Measurements from ENCODE around the gene HECTD1.

DNA sequence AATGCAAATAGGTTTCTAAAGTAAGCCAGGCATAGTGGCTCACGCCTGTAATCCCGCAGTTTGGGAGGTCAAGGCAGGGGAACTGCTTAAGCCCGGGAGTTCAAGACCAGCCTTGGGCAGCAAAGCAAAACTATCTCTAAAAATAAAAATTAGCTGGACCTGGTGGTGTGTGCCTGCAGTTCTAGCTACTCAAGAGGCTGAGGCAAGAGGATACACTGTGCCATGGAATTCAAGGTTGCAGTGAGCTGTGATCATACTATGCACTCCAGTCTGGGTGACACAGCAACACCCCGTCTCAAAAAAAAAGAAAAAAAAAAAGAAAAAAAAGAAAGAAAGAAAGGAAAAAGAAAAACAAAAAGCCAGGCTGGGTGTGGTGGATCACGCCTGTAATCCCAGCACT, 46.3 kb downstream of the HECTD1 start:
- TF ChIP-seq MAX (IDR thresholded peaks at IDR 0.05; ENCODE audit: low read depth, low read length) (no peak), CTCF (IDR thresholded peaks at IDR 0.05; ENCODE audit: low read depth, low read length) (no peak)

Measured in NB4 (cell line).